Stomach (tissue), 9 donors: Measurements from ENCODE around the gene FGGY. TPM values are rescaled to one million over a fixed set of nuclear protein-coding genes. Genes with fewer than 3 reads are reported as not detected.

Experiments
- DNase-seq, 2 donors: peaks; one replicate each; pipeline versions ENCODE4 v3.0.0 to v3.0.0-alpha.2; 2013 to 2019
- H3K27ac ChIP-seq, 5 donors: fragments of 200-600 bp in 4 of 5; sonication (generic) in 4 of 5; one replicate each; pipeline ENCODE4 v1.5.1; 2013 to 2019; ENCODE audit warnings: mild to moderate bottlenecking in 1 of 5, moderate library complexity in 1 of 5
- H3K27me3 ChIP-seq, 3 donors: fragments of 200-600 bp; sonication (generic); one replicate each; pipeline ENCODE4 v1.5.1; 2017 to 2019; ENCODE audit warnings: mixed run types in 1 of 3
- H3K36me3 ChIP-seq, 4 donors: fragments of 200-600 bp; sonication (generic); 1 replicate in 3 of 4; 2 replicates in 1 of 4; pipeline ENCODE4 v1.5.1; 2016 to 2019
- H3K4me1 ChIP-seq, 4 donors: fragments of 200-600 bp; sonication (generic); one replicate each; pipeline ENCODE4 v1.5.1; 2016 to 2019
- H3K4me3 ChIP-seq, 4 donors: fragments of 200-600 bp; sonication (generic) in 3 of 4; one replicate each; pipeline ENCODE4 v1.5.1; 2016 to 2019; ENCODE audit warnings: mild to moderate bottlenecking in 1 of 4
- H3K9me3 ChIP-seq, 4 donors: fragments of 200-600 bp; sonication (generic); one replicate each; pipeline ENCODE4 v1.5.1; 2016 to 2019
- EP300 ChIP-seq: sonication (generic); formaldehyde crosslinking; IDR thresholded peaks from one replicate; pipeline ENCODE4 v1.6.1; 2017; ENCODE audit warnings: antibody characterized with exemption
- POLR2A ChIP-seq, 4 donors: fragments of 450-650 bp; IDR thresholded peaks; one replicate each; pipeline ENCODE4 v1.6.1; 2016; ENCODE audit warnings: antibody characterized with exemption in 4 of 4, control low read depth in 2 of 4, mild to moderate bottlenecking in 1 of 4, moderate library complexity in 1 of 4
- POLR2AphosphoS5 ChIP-seq, 3 donors: sonication (generic); formaldehyde crosslinking; IDR thresholded peaks; one replicate each; pipeline ENCODE4 v1.6.1; 2016; ENCODE audit warnings: antibody characterized with exemption in 3 of 3
- WGBS, 5 donors: extraction: QIAGEN DNeasy Blood & Tissue Kit in 3 of 5; methylation state at CpG; one replicate each; pipeline versions ENCODE4 v1.1.5 to v1.1.7; 2013 to 2018; 5-methylcytosine and 5-hydroxymethylcytosine counted together
- intact Hi-C: fragments of 100-400 bp; cut with DNase I; formaldehyde crosslinking; loops from one replicate; pipeline ENCODE4 v1.15.1; 2023; ENCODE audit warnings: low total_unique reads
- polyA plus RNA-seq, 3 donors: library from polyadenylated mRNA; stranded (reverse); fragments of 200-250 nt; gene quantifications; one replicate each; pipeline ENCODE4 v1.2.3, GENCODE V29; 2013
- total RNA-seq, 5 donors: library from RNA; depleted of rRNA; stranded (reverse); fragments of >200 nt; gene quantifications; one replicate each; pipeline versions ENCODE4 v1.1.0 to v1.2.3, GENCODE V29; 2014 to 2016
- TF ChIP-seq, protein P1 (sequence below), 7 experiments: fragments of 450-650 bp in 4 of 7; fragments of 200-600 bp in 3 of 7; sonication (generic) in 3 of 7; IDR thresholded peaks; one replicate each; pipeline ENCODE4 v1.5.1; 2016 to 2019; ENCODE audit warnings: antibody characterized with exemption in 7 of 7, control low read depth in 2 of 7, mild to moderate bottlenecking in 1 of 7
- donor health status: healthy with polysubstance abuse.
- donor health status: Bipolar disorder and iron deficiency.
- donor health status: healthy.

FGGY gene
- total and polyA plus RNA-seq, 8 donors = 6.2 to 40.6 (median 10.8) TPM

DNA sequence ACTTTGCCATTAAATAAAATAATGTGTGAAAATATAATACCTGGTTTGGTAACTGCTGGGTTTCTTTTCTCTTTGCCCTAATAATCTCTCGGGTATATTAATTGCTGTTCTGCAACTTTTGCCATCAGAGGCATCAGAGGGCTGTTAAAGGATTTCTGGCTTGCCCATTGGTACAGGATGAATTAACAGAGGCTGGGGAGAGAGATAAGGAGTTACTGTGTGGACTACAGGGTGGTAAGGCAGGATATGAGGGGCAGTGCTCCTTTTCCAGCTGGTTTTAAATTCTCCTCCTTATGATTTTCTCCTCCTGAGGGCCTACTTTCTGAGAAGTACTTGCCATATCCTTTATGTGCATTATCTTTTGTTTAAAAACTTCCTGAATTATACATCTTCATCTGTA, 48.3 kb downstream of the FGGY start:
- Histone ChIP-seq H3K27me3 (no peaks in the 10 kb centered on the region), H3K27ac (no peak overlapping the region), H3K4me1 (no peaks in the 10 kb centered on the region), H3K4me3 (no peak overlapping the region), H3K36me3 (no peaks in the 10 kb centered on the region), H3K9me3 (no peaks in the 10 kb centered on the region)
- intact Hi-C loops = no loop called here
- WGBS, 5 donors = 79 to 92% (median 89%) methylated on average over 1 of the region's 1 CpG
- TF ChIP-seq POLR2AphosphoS5 (IDR thresholded peaks at IDR 0.05) = no peak
- TF ChIP-seq POLR2A (IDR thresholded peaks at IDR 0.05) = no peak
- no peak for TF ChIP-seq EP300
- TF ChIP-seq, protein P1, sequence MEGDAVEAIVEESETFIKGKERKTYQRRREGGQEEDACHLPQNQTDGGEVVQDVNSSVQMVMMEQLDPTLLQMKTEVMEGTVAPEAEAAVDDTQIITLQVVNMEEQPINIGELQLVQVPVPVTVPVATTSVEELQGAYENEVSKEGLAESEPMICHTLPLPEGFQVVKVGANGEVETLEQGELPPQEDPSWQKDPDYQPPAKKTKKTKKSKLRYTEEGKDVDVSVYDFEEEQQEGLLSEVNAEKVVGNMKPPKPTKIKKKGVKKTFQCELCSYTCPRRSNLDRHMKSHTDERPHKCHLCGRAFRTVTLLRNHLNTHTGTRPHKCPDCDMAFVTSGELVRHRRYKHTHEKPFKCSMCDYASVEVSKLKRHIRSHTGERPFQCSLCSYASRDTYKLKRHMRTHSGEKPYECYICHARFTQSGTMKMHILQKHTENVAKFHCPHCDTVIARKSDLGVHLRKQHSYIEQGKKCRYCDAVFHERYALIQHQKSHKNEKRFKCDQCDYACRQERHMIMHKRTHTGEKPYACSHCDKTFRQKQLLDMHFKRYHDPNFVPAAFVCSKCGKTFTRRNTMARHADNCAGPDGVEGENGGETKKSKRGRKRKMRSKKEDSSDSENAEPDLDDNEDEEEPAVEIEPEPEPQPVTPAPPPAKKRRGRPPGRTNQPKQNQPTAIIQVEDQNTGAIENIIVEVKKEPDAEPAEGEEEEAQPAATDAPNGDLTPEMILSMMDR (IDR thresholded peaks at IDR 0.05) = no peak
- DNase-seq = no peak

DNA sequence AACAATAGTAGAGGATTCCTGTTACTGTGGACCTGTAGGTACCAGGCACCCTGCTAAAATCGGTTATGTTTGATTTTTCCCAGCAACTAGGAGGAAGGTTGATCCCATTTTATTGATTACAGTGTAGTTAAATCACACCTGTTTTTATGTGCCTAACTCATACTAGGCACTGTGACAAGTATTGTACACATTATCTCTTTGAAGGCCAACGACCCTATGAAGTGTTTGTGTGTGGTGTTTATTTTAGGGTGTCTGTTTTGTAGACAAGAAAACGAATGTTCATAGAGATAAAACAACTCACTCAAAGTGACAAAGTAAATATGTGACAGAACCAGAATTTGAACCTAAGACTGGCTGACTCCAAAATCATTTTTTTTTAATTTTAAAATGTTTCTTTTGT, 49.5 kb downstream of the FGGY start:
- no peaks in the 10 kb centered on the region for H3K36me3 ChIP-seq
- H3K27ac ChIP-seq = no peak overlapping the region
- intact Hi-C loops = no loop called here
- H3K27me3 ChIP-seq = no peaks in the 10 kb centered on the region
- DNase-seq = no peak
- TF ChIP-seq, protein P1 (IDR thresholded peaks at IDR 0.05) = no peak
- TF ChIP-seq POLR2AphosphoS5 (IDR thresholded peaks at IDR 0.05) (no peak), EP300 (no peak), POLR2A (IDR thresholded peaks at IDR 0.05) (no peak)
- H3K4me3 ChIP-seq = no peak overlapping the region
- no peaks in the 10 kb centered on the region for H3K9me3 ChIP-seq
- 39 to 59% (median 44%) methylated on average over 3 of the region's 3 CpGs for WGBS, 5 donors
- H3K4me1 ChIP-seq = no peaks in the 10 kb centered on the region

DNA sequence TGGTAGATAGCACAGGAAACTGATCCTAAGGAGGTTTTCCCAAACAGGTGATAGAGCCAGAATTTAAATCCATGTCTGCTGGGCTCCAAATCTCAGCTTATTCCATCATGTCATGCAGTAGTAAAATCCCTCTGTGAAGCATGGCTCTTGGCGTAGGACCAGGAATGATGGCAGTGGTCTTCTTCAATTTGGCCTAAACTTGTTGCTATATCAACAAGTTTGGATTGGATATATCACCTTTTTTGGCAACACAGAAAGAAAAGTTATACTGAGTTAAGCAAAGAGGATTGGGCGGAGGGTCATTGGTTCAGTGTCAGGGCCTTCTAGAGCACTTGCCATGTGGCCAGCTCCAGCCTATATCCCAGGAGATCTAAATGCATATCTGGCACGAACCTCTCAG, 52.2 kb downstream of the FGGY start:
- H3K27ac ChIP-seq = no peak overlapping the region
- H3K4me1 ChIP-seq = no peaks in the 10 kb centered on the region
- WGBS, 5 donors = 90 to 97% (median 96%) methylated on average over 3 of the region's 3 CpGs
- no peaks in the 10 kb centered on the region for H3K27me3 ChIP-seq
- intact Hi-C loops = no loop called here
- TF ChIP-seq POLR2AphosphoS5 (IDR thresholded peaks at IDR 0.05) = no peak
- no peak for TF ChIP-seq POLR2A (IDR thresholded peaks at IDR 0.05)
- TF ChIP-seq EP300 = no peak
- TF ChIP-seq, protein P1 (IDR thresholded peaks at IDR 0.05) = no peak
- no peak for DNase-seq
- no peaks in the 10 kb centered on the region for H3K36me3 ChIP-seq
- no peak overlapping the region for H3K4me3 ChIP-seq
- no peaks in the 10 kb centered on the region for H3K9me3 ChIP-seq

DNA sequence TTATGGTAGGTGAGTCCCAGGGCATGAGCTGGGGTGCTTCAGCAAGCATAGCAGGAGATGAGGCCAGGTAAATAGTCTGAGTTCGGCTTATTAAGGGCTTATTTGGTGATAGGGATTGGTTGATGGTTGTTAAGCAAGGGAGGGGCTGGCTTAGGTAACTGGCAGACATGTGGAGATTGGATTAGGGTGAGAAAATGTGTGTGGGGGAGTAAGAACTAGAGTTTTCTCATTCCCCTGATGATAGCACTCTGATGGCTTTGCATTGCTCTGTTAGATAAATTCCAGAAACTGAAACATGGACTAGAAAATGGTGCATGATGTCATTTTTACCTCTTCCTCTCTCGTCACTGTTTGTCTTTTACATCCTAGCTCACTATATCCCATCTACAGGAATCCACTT, 53.6 kb downstream of the FGGY start:
- DNase-seq = no peak
- no peak overlapping the region for H3K4me3 ChIP-seq
- no peaks in the 10 kb centered on the region for H3K9me3 ChIP-seq
- no peaks in the 10 kb centered on the region for H3K27me3 ChIP-seq
- WGBS, 5 donors = 91 to 97% (median 93%) methylated on average over 2 of the region's 2 CpGs
- intact Hi-C loops = no loop called here
- H3K27ac ChIP-seq = no peak overlapping the region
- TF ChIP-seq, protein P1 (IDR thresholded peaks at IDR 0.05) = no peak
- TF ChIP-seq POLR2A (IDR thresholded peaks at IDR 0.05) (no peak), POLR2AphosphoS5 (IDR thresholded peaks at IDR 0.05) (no peak), EP300 (no peak)
- peaks cover 0 to 11% (median 1%) of the 10 kb centered on the region in 4 donors for H3K4me1 ChIP-seq
- H3K36me3 ChIP-seq = no peaks in the 10 kb centered on the region
